Lung microvascular endothelial cell (primary cell): ENCODE results near the gene ATG9B. TPM values are rescaled to one million over a fixed set of nuclear protein-coding genes. Genes with fewer than 3 reads are reported as not detected.
A peak's percentile ranks its signal among the peaks of the same experiment; 100 is the strongest.

ENCODE experiments used
- DNase-seq, 2 donors: peaks; one replicate each; pipeline versions ENCODE4 v3.0.0 to v3.0.0-alpha.2; 2010; ENCODE audit warnings: low read depth in 2 of 2
- total RNA-seq: library from RNA; depleted of rRNA; stranded (reverse); fragments of >200 nt; gene quantifications from 2 replicates; pipeline ENCODE4 v1.2.1, GENCODE V29; 2014

Gene ATG9B
- total RNA-seq, 1 donor from 2014 or later = not detected

DNA sequence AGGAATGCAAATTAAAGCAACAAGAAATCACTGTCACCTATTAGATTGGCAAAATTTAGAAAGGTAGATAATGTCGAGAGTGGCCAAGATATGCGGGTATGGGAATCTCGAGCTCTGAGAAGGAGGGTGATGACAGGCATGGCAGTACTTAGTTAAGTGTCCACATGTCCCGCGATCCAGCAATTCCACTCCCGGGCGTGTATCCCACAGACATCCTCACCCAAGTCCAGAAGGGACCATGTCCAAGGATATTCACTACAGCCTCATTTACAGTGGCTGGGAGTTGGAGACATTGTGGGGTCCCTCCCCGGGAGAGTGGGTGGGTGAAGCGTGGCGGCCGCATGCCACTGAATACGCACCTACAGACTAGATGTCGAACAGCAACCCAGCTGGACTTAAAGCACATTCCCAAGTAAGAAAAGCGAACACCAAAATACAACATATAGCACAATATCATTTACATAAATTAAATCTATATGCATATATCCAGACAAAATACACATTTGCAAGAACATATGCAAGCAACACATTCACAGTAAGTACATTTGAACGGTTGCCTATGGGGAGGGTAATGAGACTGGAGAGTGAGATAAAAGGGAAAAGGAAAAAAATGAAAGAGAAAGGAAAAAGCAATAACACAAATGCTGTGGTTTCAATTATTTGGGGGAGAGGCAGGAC lies 56.1 kb downstream of the ATG9B start:
- no peak for DNase-seq

GRCh38 chr7:150967349-150967748 lies 56.9 kb downstream of the ATG9B start:
- DNase-seq = no peak

- peak; percentile 41 to 49 for DNase-seq
These were observed 58.3 kb downstream of the ATG9B start for GRCh38 chr7:150966002-150966401.

GRCh38 chr7:150965273-150965830 lies 58.9 kb downstream of the ATG9B start:
- DNase-seq = no peak

Other genes with a start within 250 kb of the ATG9B start
- gene TMEM176B, start 224.1 kb downstream of the ATG9B start, total RNA-seq = not detected in 2 replicates
- gene TMEM176A, start 223.7 kb downstream of the ATG9B start, total RNA-seq = not detected in 2 replicates
- not detected in 2 replicates for gene AOC1, start 172.0 kb downstream of the ATG9B start, total RNA-seq
- under 0.01 TPM in 1 of 2 replicates, not detected in the other for gene KCNH2, start 46.2 kb downstream of the ATG9B start, total RNA-seq
- 25.0 and 30.5 TPM in 2 replicates for gene NOS3, start 33.5 kb downstream of the ATG9B start, total RNA-seq
- gene ABCB8, start 4.0 kb upstream of the ATG9B start, total RNA-seq = 10.2 and 10.3 TPM in 2 replicates
- gene ASIC3, start 24.0 kb upstream of the ATG9B start, total RNA-seq = under 0.01 and 0.40 TPM in 2 replicates
- gene CDK5, start 33.4 kb upstream of the ATG9B start, total RNA-seq = 15.9 and 17.4 TPM in 2 replicates
- gene SLC4A2, start 35.1 kb upstream of the ATG9B start, total RNA-seq = 39.4 and 72.8 TPM in 2 replicates
- 36.0 and 38.9 TPM in 2 replicates for gene FASTK, start 56.3 kb upstream of the ATG9B start, total RNA-seq
- gene TMUB1, start 59.0 kb upstream of the ATG9B start, total RNA-seq = 13.1 and 16.9 TPM in 2 replicates
- gene AGAP3, start 62.0 kb upstream of the ATG9B start, total RNA-seq = 35.1 and 62.5 TPM in 2 replicates
- gene GBX1, start 143.2 kb upstream of the ATG9B start, total RNA-seq = not detected in 2 replicates
- not detected in 2 replicates for gene ASB10, start 162.8 kb upstream of the ATG9B start, total RNA-seq
- gene H2BK1, start 186.0 kb upstream of the ATG9B start, total RNA-seq = not detected in 2 replicates
- 37.0 and 39.5 TPM in 2 replicates for gene ABCF2, start 202.7 kb upstream of the ATG9B start, total RNA-seq
- 31.2 and 31.7 TPM in 2 replicates for gene CHPF2, start 208.0 kb upstream of the ATG9B start, total RNA-seq
- gene SMARCD3, start 224.2 kb upstream of the ATG9B start, total RNA-seq = 0.79 and 2.0 TPM in 2 replicates